ENCODE data around the gene MKRN2OS.
"Not testable (repeated sequence)": the region's sequence is repeated elsewhere in the genome, so short reads cannot be mapped to it uniquely, and the experiment has no call there.

The MKRN2OS gene

GRCh38 chr3:12557473-12558100, 12.3 kb upstream of the MKRN2OS start:
- H3K4me3 ChIP-seq (ENCODE audit: low read length) = peak overlapping the region; percentile 89
- TF ChIP-seq, protein P1, sequence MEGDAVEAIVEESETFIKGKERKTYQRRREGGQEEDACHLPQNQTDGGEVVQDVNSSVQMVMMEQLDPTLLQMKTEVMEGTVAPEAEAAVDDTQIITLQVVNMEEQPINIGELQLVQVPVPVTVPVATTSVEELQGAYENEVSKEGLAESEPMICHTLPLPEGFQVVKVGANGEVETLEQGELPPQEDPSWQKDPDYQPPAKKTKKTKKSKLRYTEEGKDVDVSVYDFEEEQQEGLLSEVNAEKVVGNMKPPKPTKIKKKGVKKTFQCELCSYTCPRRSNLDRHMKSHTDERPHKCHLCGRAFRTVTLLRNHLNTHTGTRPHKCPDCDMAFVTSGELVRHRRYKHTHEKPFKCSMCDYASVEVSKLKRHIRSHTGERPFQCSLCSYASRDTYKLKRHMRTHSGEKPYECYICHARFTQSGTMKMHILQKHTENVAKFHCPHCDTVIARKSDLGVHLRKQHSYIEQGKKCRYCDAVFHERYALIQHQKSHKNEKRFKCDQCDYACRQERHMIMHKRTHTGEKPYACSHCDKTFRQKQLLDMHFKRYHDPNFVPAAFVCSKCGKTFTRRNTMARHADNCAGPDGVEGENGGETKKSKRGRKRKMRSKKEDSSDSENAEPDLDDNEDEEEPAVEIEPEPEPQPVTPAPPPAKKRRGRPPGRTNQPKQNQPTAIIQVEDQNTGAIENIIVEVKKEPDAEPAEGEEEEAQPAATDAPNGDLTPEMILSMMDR (IDR thresholded peaks at IDR 0.05; ENCODE audit: insufficient read depth, low read depth, low read length, missing control alignments) = no peak
- DNase-seq (ENCODE audit: low read depth) = peak; percentile 63

GRCh38 chr3:12556690-12557472, 11.6 kb upstream of the MKRN2OS start, which contains the start of gene MKRN2:
MKRN2 (plus strand) TSS chr3:12557087; CDS start chr3:12557151, 64 bp downstream.
- TF ChIP-seq, protein P1 (IDR thresholded peaks at IDR 0.05; ENCODE audit: insufficient read depth, low read depth, low read length, missing control alignments) = no peak
- peak within 1 kb of the TSS; percentile 89 for H3K4me3 ChIP-seq (ENCODE audit: low read length)
- DNase-seq (ENCODE audit: low read depth) = peak; percentile 90

GRCh38 chr3:12556314-12556689, 11.0 kb upstream of the MKRN2OS start:
- no peak for DNase-seq (ENCODE audit: low read depth)
- TF ChIP-seq, protein P1 (IDR thresholded peaks at IDR 0.05; ENCODE audit: insufficient read depth, low read depth, low read length, missing control alignments) = no peak
- H3K4me3 ChIP-seq (ENCODE audit: low read length) = peak overlapping the region; percentile 65

- peak; percentile 32 for DNase-seq (ENCODE audit: low read depth)
- TF ChIP-seq, protein P1 (IDR thresholded peaks at IDR 0.05; ENCODE audit: insufficient read depth, low read depth, low read length, missing control alignments) = no peak
- H3K4me3 ChIP-seq (ENCODE audit: low read length) = peak overlapping the region; percentile 48
Measured at GRCh38 chr3:12553921-12554391, 8.7 kb upstream of the MKRN2OS start.

- TF ChIP-seq, protein P1 (IDR thresholded peaks at IDR 0.05; ENCODE audit: insufficient read depth, low read depth, low read length, missing control alignments) = no peak
- no peak for DNase-seq (ENCODE audit: low read depth)
Measured at GRCh38 chr3:12549971-12550760, 4.9 kb upstream of the MKRN2OS start.

GRCh38 chr3:12544652-12545472, 437 bp downstream of the MKRN2OS start:
- peak overlapping the region; percentile 64 for H3K4me3 ChIP-seq (ENCODE audit: low read length)
- no peak for DNase-seq (ENCODE audit: low read depth)

More at GRCh38 chr3:12549971-12550760, 4.9 kb upstream of the MKRN2OS start:
- H3K4me3 ChIP-seq (ENCODE audit: low read length) = no peak overlapping the region

DNA sequence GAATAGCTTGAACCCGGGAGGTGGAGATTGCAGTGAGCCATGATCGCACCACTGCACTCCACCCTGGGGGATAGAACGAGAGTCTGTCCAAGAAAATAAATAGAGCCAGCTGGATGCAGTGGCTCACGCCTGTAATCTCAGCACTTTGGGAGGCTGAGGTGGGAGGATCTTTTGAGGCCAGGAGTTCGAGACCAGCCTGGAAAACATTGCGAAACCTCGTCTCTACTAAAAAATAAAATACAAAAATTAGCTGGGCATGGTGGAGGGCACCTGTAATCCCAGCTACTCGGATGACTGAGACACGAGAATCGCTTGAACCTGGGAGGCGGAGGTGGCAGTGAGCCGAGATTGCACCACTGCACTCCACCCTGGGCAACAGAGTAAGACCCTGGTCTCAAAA, 1.8 kb downstream of the MKRN2OS start:
- not testable (repeated sequence) for H3K4me3 ChIP-seq (ENCODE audit: low read length)

More at GRCh38 chr3:12544652-12545472, 437 bp downstream of the MKRN2OS start:
- TF ChIP-seq, protein P1 (IDR thresholded peaks at IDR 0.05; ENCODE audit: insufficient read depth, low read depth, low read length, missing control alignments) = no peak

More for the DNA sequence above, 1.8 kb downstream of the MKRN2OS start:
- not testable (repeated sequence) for DNase-seq (ENCODE audit: low read depth)
